K562 (cell line): ENCODE measurements around the gene TLN1. TPM values are rescaled to one million over a fixed set of nuclear protein-coding genes. Genes with fewer than 3 reads are reported as not detected.

Source experiments
- C11orf30 ChIP-seq: fragments of 450-650 bp; IDR thresholded peaks from 2 replicates; pipeline ENCODE4 v1.6.1; 2016; ENCODE audit warnings: low read depth, mild to moderate bottlenecking
- E2F3 ChIP-seq: fragments of 250-450 bp; sonication (Bioruptor Pico); IDR thresholded peaks from 2 replicates; pipeline ENCODE4 v1.4.0; 2020; ENCODE audit warnings: mild to moderate bottlenecking
- FIP1L1 ChIP-seq: fragments of 200-400 bp; formaldehyde crosslinking; IDR thresholded peaks from 2 replicates; pipeline ENCODE4 v1.6.1; 2018; ENCODE audit warnings: mild to moderate bottlenecking, low read depth, low read length; ENCODE audit not compliant: poor library complexity, severe bottlenecking
- FOXJ2 ChIP-seq: fragments of 200-800 bp; sonication (Bioruptor generic); IDR thresholded peaks from 2 replicates; pipeline ENCODE4 v1.6.1; 2016; ENCODE audit warnings: missing genetic modification characterization, missing compliant biosample characterization
- GTF3C2 ChIP-seq: IDR thresholded peaks from 3 replicates; pipeline ENCODE4 v1.6.1; 2011; ENCODE audit warnings: borderline replicate concordance, mild to moderate bottlenecking, moderate library complexity; ENCODE audit not compliant: insufficient read length; ENCODE audit errors: extremely low read depth
- HEY1 ChIP-seq: fragments of 250-450 bp; sonication (Bioruptor Pico); IDR thresholded peaks from 2 replicates; pipeline ENCODE4 v1.5.0; 2020; ENCODE audit warnings: mild to moderate bottlenecking, moderate library complexity, borderline replicate concordance
- MLLT1 ChIP-seq, 2 experiments: fragments of 450-650 bp; IDR thresholded peaks; 2 replicates each; pipeline ENCODE4 v1.6.1; 2016
- NFE2L1 ChIP-seq: fragments of 450-650 bp; IDR thresholded peaks from 2 replicates; pipeline ENCODE4 v1.6.1; 2016; ENCODE audit warnings: missing genetic modification characterization, low read depth, mild to moderate bottlenecking, missing compliant biosample characterization, moderate library complexity, borderline replicate concordance
- PHB2 ChIP-seq: fragments of 450-650 bp; IDR thresholded peaks from 2 replicates; pipeline ENCODE4 v1.6.1; 2017; ENCODE audit warnings: low read depth
- SMC3 ChIP-seq: conservative IDR thresholded peaks from 2 replicates; pipeline ENCODE4 v1.6.1; 2011; ENCODE audit warnings: low read depth, low read length, improper control_type of control experiment; ENCODE audit not compliant: insufficient read depth
- SRF ChIP-seq, 2 experiments: fragments of 250-450, 450-650 bp in 1 of 2; sonication (Bioruptor Pico) in 1 of 2; sonication (generic) in 1 of 2; formaldehyde crosslinking; IDR thresholded peaks; 2 replicates each; pipeline versions ENCODE4 v1.5.0 to v1.5.1; 2020 to 2022; ENCODE audit warnings: mild to moderate bottlenecking in 1 of 2, missing genetic modification reagents in 1 of 2
- TAF1 ChIP-seq: IDR thresholded peaks from 2 replicates; pipeline ENCODE4 v1.6.1; 2011; ENCODE audit warnings: mild to moderate bottlenecking, low read length, moderate library complexity; ENCODE audit not compliant: insufficient read depth, control insufficient read depth, severe bottlenecking; ENCODE audit errors: extremely low read depth
- USF1 ChIP-seq: sonication (generic); formaldehyde crosslinking; IDR thresholded peaks from 2 replicates; pipeline ENCODE4 v1.9.0; 2022; ENCODE audit warnings: mild to moderate bottlenecking, missing genetic modification reagents
- XRCC5 ChIP-seq: fragments of 200-400 bp; formaldehyde crosslinking; IDR thresholded peaks from 2 replicates; pipeline ENCODE4 v1.6.1; 2017; ENCODE audit warnings: low read depth, mild to moderate bottlenecking, low read length
- ZEB2 ChIP-seq: fragments of 450-650 bp; IDR thresholded peaks from 2 replicates; pipeline ENCODE4 v1.6.1; 2016
- ZNF12 ChIP-seq: sonication (generic); formaldehyde crosslinking; IDR thresholded peaks from 2 replicates; pipeline ENCODE4 v1.4.0; 2020; ENCODE audit warnings: mild to moderate bottlenecking, missing genetic modification reagents
- ZNF224 ChIP-seq: sonication (generic); formaldehyde crosslinking; IDR thresholded peaks from 2 replicates; pipeline ENCODE4 v1.8.0; 2022; ENCODE audit warnings: mild to moderate bottlenecking, missing genetic modification reagents
- ZNF507 ChIP-seq: conservative IDR thresholded peaks from 2 replicates; pipeline ENCODE4 v1.6.1; 2017; ENCODE audit warnings: missing genetic modification characterization, missing compliant biosample characterization
- ZNF511 ChIP-seq: sonication (generic); formaldehyde crosslinking; IDR thresholded peaks from 2 replicates; pipeline ENCODE4 v1.8.0; 2022; ENCODE audit warnings: mild to moderate bottlenecking, missing genetic modification reagents
- ZNF551 ChIP-seq: fragments of 250-450 bp; sonication (Bioruptor Pico); IDR thresholded peaks from 2 replicates; pipeline ENCODE4 v1.5.0; 2021; ENCODE audit warnings: mild to moderate bottlenecking, moderate library complexity
- ZNF76 ChIP-seq: fragments of 250-450 bp; sonication (Bioruptor Pico); IDR thresholded peaks from 2 replicates; pipeline ENCODE4 v1.4.0; 2020; ENCODE audit warnings: mild to moderate bottlenecking, moderate library complexity, borderline replicate concordance
- polyA plus RNA-seq, 8 experiments: library from polyadenylated mRNA; depleted of rRNA in 4 of 8; stranded (reverse) in 5 of 8; unstranded in 3 of 8; fragments of >200 nt; fragmentation: Nextera tagmentation in 2 of 8; fragmentation: Illumina TruSeq in 1 of 8; extraction: Ambion mirVana in 2 of 8; extraction: Trizol in 1 of 8; gene quantifications; 2 replicates each; pipeline versions ENCODE4 v1.2.1 to v1.2.3, GENCODE V29; 2011 to 2014; ENCODE audit warnings: inconsistent platforms in 1 of 8, missing spikeins in 1 of 8
- total RNA-seq, 7 experiments: library from RNA; depleted of rRNA in 6 of 7; stranded (reverse); fragments of >200 nt in 6 of 7; fragmentation: Illumina TruSeq in 2 of 7; extraction: Trizol in 2 of 7; gene quantifications; 2 replicates each; pipeline versions ENCODE4 v1.2.1 to v1.2.3, GENCODE V29; 2011 to 2021; ENCODE audit warnings: low replicate concordance in 1 of 7

Gene TLN1
- total and polyA plus RNA-seq, 9 of the 15 experiments (the other 6 are each of a cell fraction or from before 2014, with no cell fraction given): 3.6 to 240 (median 54.8) TPM

GRCh38 chr9:35728041-35728971, 3.7 kb downstream of the TLN1 start (continued):
- TF ChIP-seq MLLT1 (IDR thresholded peaks at IDR 0.05): peak; percentile 66 to 86; a peak in 3 of 4 replicates
- no peak for TF ChIP-seq ZNF224 (CRISPR knock-in tag)
- no peak for TF ChIP-seq NFE2L1
- TF ChIP-seq E2F3 (CRISPR knock-in tag): no peak
- TF ChIP-seq ZNF511 (CRISPR knock-in tag): no peak
- TF ChIP-seq USF1 (CRISPR knock-in tag): no peak
- no peak for TF ChIP-seq ZNF551 (CRISPR knock-in tag)
- TF ChIP-seq SMC3: no peak
- TF ChIP-seq ZNF12 (CRISPR knock-in tag): no peak
- peak; percentile 77 for TF ChIP-seq C11orf30
- TF ChIP-seq PHB2: peak; percentile 87
- TF ChIP-seq XRCC5: 0 out of 2 replicates have a peak, but pooled peaks have one; percentile 11
- TF ChIP-seq HEY1 (CRISPR knock-in tag): no peak
- TF ChIP-seq FIP1L1: no peak
- peak; percentile 75 for TF ChIP-seq ZEB2
- no peak for TF ChIP-seq TAF1
- TF ChIP-seq SRF (CRISPR knock-in tag; IDR thresholded peaks at IDR 0.05): peak; percentile 91 to 98
- no peak for TF ChIP-seq ZNF76
- TF ChIP-seq GTF3C2: no peak
- TF ChIP-seq FOXJ2 (tag): no peak
- no peak for TF ChIP-seq ZNF507
